Caco-2 (cell line): ENCODE results near the gene PLA2G1B. TPM values are rescaled to one million over a fixed set of nuclear protein-coding genes. Genes with fewer than 3 reads are reported as not detected.

ENCODE experiments used
- BruUV-seq: library from RNA; stranded (reverse); fragments of 400-500 nt; replicated peaks from 2 replicates; lab custom pipeline; 2021; lab: Mats Ljungman, UMichigan
- CTCF ChIA-PET: fragments of 300-600 bp; sonication (Branson Sonifier 250); formaldehyde crosslinking; loops from one replicate; lab custom pipeline; 2022; ENCODE audit warnings: antibody characterized with exemption; lab: Charles Lee
- POLR2A ChIA-PET: fragments of 300-600 bp; sonication (Branson Sonifier 250); formaldehyde crosslinking; loops from one replicate; lab custom pipeline; 2022; ENCODE audit warnings: antibody characterized with exemption; lab: Charles Lee
- DNase-seq, 2 experiments: peaks; one replicate each; pipeline versions ENCODE4 v3.0.0 to v3.0.0-alpha.2; 2020 to 2022
- H3K27me3 ChIP-seq: replicated peaks from 2 replicates; pipeline ENCODE4 v1.6.0; 2011; ENCODE audit warnings: low read length; ENCODE audit not compliant: control insufficient read depth, insufficient read depth
- H3K36me3 ChIP-seq: 2 replicates; pipeline ENCODE4 v1.5.1; 2011; ENCODE audit warnings: low read length; ENCODE audit not compliant: control insufficient read depth, insufficient read depth
- H3K4me1 ChIP-seq: fragments of 250-450 bp; sonication (Bioruptor Pico); 2 replicates; pipeline ENCODE4 v1.5.1; 2020; ENCODE audit warnings: mild to moderate bottlenecking
- H3K4me3 ChIP-seq: 2 replicates; pipeline ENCODE4 v1.5.1; 2011; ENCODE audit warnings: low read depth, mild to moderate bottlenecking, control low read depth, low read length
- H3K9me3 ChIP-seq: fragments of 250-450 bp; sonication (Bioruptor Pico); 2 replicates; pipeline ENCODE4 v1.5.1; 2020; ENCODE audit warnings: mild to moderate bottlenecking, moderate library complexity
- H3K27ac Mint-ChIP-seq: one replicate; pipeline ENCODE4 v1.8.0; 2022; ENCODE audit warnings: mixed read lengths; ENCODE audit not compliant: unreplicated experiment
- H3K27me3 Mint-ChIP-seq: one replicate; pipeline ENCODE4 v1.8.0; 2022; ENCODE audit warnings: mixed read lengths; ENCODE audit not compliant: insufficient read depth, unreplicated experiment
- H3K36me3 Mint-ChIP-seq: one replicate; pipeline ENCODE4 v1.8.0; 2022; ENCODE audit warnings: mild to moderate bottlenecking, mixed read lengths; ENCODE audit not compliant: insufficient read depth, unreplicated experiment
- H3K4me1 Mint-ChIP-seq: one replicate; pipeline ENCODE4 v1.8.0; 2022; ENCODE audit warnings: low read depth, mixed read lengths; ENCODE audit not compliant: unreplicated experiment
- H3K4me3 Mint-ChIP-seq: one replicate; pipeline ENCODE4 v1.8.0; 2022; ENCODE audit warnings: mild to moderate bottlenecking, moderate library complexity, mixed read lengths; ENCODE audit not compliant: unreplicated experiment
- H3K9me3 Mint-ChIP-seq: one replicate; pipeline ENCODE4 v1.8.0; 2022; ENCODE audit warnings: mixed read lengths; ENCODE audit not compliant: unreplicated experiment
- intact Hi-C: fragments of 100-400 bp; cut with micrococcal nuclease; formaldehyde crosslinking; loops from one replicate; pipeline ENCODE4 v1.10.0; 2022; ENCODE audit not compliant: unreplicated experiment
- total RNA-seq: library from RNA; stranded (reverse); gene quantifications from 2 replicates; pipeline ENCODE4 v1.2.3, GENCODE V29; 2022
- TF ChIP-seq, protein P1 (sequence below), 2 experiments: fragments of 200-600 bp in 1 of 2; IDR thresholded peaks; 1 replicate in 1 of 2; 2 replicates in 1 of 2; pipeline versions ENCODE4 v1.5.1 to v1.8.0; 2011 to 2022; ENCODE audit warnings: antibody characterized with exemption in 1 of 2, control low read depth in 1 of 2, inconsistent platforms in 1 of 2, low read depth in 1 of 2, low read length in 1 of 2, mild to moderate bottlenecking in 1 of 2, moderate library complexity in 1 of 2; ENCODE audit not compliant: insufficient read depth in 1 of 2, severe bottlenecking in 1 of 2, unreplicated experiment in 1 of 2

The PLA2G1B gene
- total RNA-seq, 1 experiment from 2014 or later: not detected

GRCh38 chr12:120364487-120364886, 36.9 kb upstream of the PLA2G1B start:
- POLR2A ChIA-PET: no interaction called here
- no peak overlapping the region for H3K4me3 ChIP-seq
- H3K27ac Mint-ChIP-seq: no peak overlapping the region
- no peak for DNase-seq
- H3K36me3 Mint-ChIP-seq: peaks cover 12% of the 10 kb centered on the region
- TF ChIP-seq, protein P1, sequence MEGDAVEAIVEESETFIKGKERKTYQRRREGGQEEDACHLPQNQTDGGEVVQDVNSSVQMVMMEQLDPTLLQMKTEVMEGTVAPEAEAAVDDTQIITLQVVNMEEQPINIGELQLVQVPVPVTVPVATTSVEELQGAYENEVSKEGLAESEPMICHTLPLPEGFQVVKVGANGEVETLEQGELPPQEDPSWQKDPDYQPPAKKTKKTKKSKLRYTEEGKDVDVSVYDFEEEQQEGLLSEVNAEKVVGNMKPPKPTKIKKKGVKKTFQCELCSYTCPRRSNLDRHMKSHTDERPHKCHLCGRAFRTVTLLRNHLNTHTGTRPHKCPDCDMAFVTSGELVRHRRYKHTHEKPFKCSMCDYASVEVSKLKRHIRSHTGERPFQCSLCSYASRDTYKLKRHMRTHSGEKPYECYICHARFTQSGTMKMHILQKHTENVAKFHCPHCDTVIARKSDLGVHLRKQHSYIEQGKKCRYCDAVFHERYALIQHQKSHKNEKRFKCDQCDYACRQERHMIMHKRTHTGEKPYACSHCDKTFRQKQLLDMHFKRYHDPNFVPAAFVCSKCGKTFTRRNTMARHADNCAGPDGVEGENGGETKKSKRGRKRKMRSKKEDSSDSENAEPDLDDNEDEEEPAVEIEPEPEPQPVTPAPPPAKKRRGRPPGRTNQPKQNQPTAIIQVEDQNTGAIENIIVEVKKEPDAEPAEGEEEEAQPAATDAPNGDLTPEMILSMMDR (IDR thresholded peaks at IDR 0.05; ENCODE audit: insufficient read depth in 1 of 2, low read depth in 1 of 2, low read length in 1 of 2, severe bottlenecking in 1 of 2, unreplicated experiment in 1 of 2): no peak
- no peaks in the 10 kb centered on the region for H3K9me3 Mint-ChIP-seq
- no peaks in the 10 kb centered on the region for H3K27me3 ChIP-seq
- BruUV-seq: no TSS peak
- no peaks in the 10 kb centered on the region; the same call in 1 of the 2 replicates for H3K36me3 ChIP-seq
- intact Hi-C loops: no loop called here
- H3K4me1 Mint-ChIP-seq: peaks cover 9% of the 10 kb centered on the region
- CTCF ChIA-PET: no interaction called here
- no peaks in the 10 kb centered on the region for H3K9me3 ChIP-seq
- no peak overlapping the region for H3K4me3 Mint-ChIP-seq
- H3K27me3 Mint-ChIP-seq: no peaks in the 10 kb centered on the region
- peaks cover 14% of the 10 kb centered on the region for H3K4me1 ChIP-seq

- intact Hi-C loops: no loop called here
- POLR2A ChIA-PET: no interaction called here
- H3K27ac Mint-ChIP-seq: no peak overlapping the region
These were observed 35.8 kb upstream of the PLA2G1B start for GRCh38 chr12:120363274-120363855.

DNA sequence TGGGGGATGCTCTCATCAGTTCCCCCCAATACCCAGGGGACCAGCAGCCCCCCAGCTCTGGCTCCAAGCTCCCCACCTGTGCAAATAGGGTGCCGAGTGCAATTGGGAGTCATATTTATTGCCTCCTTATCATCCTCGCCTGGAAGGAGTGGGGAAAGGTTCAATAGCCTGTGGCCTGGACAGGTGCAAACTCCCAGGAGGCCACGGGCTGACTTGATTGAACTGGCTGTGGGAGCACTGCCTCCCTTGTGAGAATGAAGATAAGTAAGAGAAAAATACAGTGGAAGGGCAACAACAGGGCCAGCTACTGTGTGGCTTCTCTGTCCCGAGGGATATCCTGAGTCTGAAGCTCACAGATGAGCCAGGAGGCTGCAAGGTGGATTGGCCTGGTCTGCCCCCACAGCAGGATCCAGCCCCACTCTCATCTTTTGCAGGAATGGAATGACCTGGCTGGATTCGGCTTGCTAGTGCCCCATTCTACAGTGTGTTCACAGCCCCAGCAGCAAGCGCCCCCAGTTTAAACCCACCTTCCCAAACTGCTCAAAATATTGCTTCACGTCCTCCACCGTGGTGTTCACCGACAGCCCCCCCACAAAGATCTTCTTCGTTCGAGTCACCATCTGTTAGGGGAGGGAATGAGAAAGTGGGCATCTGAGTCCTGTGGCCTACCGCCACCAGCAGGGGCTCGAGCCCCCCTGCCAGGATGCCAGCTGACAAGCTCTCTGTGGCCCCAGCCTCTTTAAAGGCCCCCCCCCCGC, 35.1 kb upstream of the PLA2G1B start:
- Histone ChIP-seq H3K4me3 (no peak overlapping the region), H3K27me3 (no peaks in the 10 kb centered on the region), H3K9me3 (no peaks in the 10 kb centered on the region), H3K4me1 (peaks cover 12% of the 10 kb centered on the region), H3K36me3 (peaks cover 2% of the 10 kb centered on the region)
- Mint-ChIP-seq H3K4me1 (peaks cover 9% of the 10 kb centered on the region), H3K36me3 (peaks cover 17% of the 10 kb centered on the region), H3K27me3 (no peaks in the 10 kb centered on the region), H3K4me3 (no peak overlapping the region), H3K9me3 (no peaks in the 10 kb centered on the region), H3K27ac (no peak overlapping the region)
- no TSS peak for BruUV-seq
- TF ChIP-seq, protein P1 (IDR thresholded peaks at IDR 0.05; ENCODE audit: insufficient read depth in 1 of 2, low read depth in 1 of 2, low read length in 1 of 2, severe bottlenecking in 1 of 2, unreplicated experiment in 1 of 2): no peak
- DNase-seq: no peak
- ChIA-PET CTCF (interaction anchor here (0.6 kb wide), 1 partner anchor 44 kb away, joined by 3 read pairs; no protein-coding TSS in a partner anchor), POLR2A (no interaction called here)
- intact Hi-C loops: no loop called here

More at GRCh38 chr12:120363274-120363855, 35.8 kb upstream of the PLA2G1B start:
- no peak for DNase-seq
- Mint-ChIP-seq H3K4me3 (no peak overlapping the region), H3K27me3 (no peaks in the 10 kb centered on the region), H3K4me1 (peaks cover 9% of the 10 kb centered on the region), H3K36me3 (peaks cover 12% of the 10 kb centered on the region), H3K9me3 (no peaks in the 10 kb centered on the region)
- Histone ChIP-seq H3K36me3 (peaks cover 2% of the 10 kb centered on the region), H3K9me3 (no peaks in the 10 kb centered on the region), H3K4me3 (no peak overlapping the region), H3K27me3 (no peaks in the 10 kb centered on the region), H3K4me1 (peaks cover 14% of the 10 kb centered on the region)
- no TSS peak for BruUV-seq
- CTCF ChIA-PET: no interaction called here
- TF ChIP-seq, protein P1 (IDR thresholded peaks at IDR 0.05; ENCODE audit: insufficient read depth in 1 of 2, low read depth in 1 of 2, low read length in 1 of 2, severe bottlenecking in 1 of 2, unreplicated experiment in 1 of 2): no peak
